GM12892 (cell line): ENCODE data around the gene AANAT. TPM values are rescaled to one million over a fixed set of nuclear protein-coding genes. Genes with fewer than 3 reads are reported as not detected.

Experiments
- DNase-seq: peaks from one replicate; pipeline ENCODE4 v3.0.0; 2011; ENCODE audit not compliant: insufficient read length
- FAIRE-seq: peaks from 2 replicates; lab custom pipeline; 2011; peaks lifted over from hg19 to GRCh38; lab: Jason Lieb, UNC
- POLR2A ChIP-seq: IDR thresholded peaks from 2 replicates; pipeline ENCODE4 v1.6.1; 2011; ENCODE audit warnings: low read depth, low read length, control low read depth
- POLR2AphosphoS5 ChIP-seq: IDR thresholded peaks from 2 replicates; pipeline ENCODE4 v1.6.1; 2011; ENCODE audit warnings: low read depth, low read length, control low read depth
- TAF1 ChIP-seq: IDR thresholded peaks from 2 replicates; pipeline ENCODE4 v1.6.1; 2011; ENCODE audit warnings: low read depth, mild to moderate bottlenecking, control low read depth, low read length, borderline replicate concordance
- polyA plus RNA-seq: library from polyadenylated mRNA; unstranded; fragments of >200 nt; gene quantifications from one replicate; pipeline ENCODE4 v1.2.1, GENCODE V29; 2012; ENCODE audit warnings: missing spikeins, inconsistent platforms; ENCODE audit not compliant: missing spikeins

The AANAT gene
- polyA plus RNA-seq: 0.34 TPM

DNA sequence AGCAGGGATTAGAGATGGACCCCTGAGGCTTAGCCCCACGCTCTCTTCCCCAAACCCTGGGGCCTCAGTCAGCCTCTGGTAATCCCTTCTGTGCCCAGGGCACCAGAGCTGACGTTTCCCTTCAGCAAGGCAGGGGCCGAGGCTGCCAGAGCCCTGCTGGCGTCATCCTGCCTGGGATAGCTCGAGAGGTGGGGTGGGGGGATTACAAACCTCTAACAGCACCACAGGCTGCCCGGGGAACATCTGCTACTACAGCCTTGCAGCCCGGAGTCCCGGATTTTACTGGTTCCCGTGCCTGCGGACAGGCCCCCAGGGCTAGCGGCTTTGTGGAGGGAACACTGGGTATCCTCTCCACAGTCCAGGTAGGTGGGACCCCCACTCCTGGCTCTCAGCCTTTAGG is at the start of gene AANAT:
TSS of gene AANAT (plus strand) at position 238 of the 400 bp plus-strand sequence. CDS start 1,144 bp downstream, outside the sequence.
- no peak for DNase-seq
- TF ChIP-seq TAF1: no peak
- no peak for TF ChIP-seq POLR2AphosphoS5
- no peak for TF ChIP-seq POLR2A
- no peak for FAIRE-seq

DNA sequence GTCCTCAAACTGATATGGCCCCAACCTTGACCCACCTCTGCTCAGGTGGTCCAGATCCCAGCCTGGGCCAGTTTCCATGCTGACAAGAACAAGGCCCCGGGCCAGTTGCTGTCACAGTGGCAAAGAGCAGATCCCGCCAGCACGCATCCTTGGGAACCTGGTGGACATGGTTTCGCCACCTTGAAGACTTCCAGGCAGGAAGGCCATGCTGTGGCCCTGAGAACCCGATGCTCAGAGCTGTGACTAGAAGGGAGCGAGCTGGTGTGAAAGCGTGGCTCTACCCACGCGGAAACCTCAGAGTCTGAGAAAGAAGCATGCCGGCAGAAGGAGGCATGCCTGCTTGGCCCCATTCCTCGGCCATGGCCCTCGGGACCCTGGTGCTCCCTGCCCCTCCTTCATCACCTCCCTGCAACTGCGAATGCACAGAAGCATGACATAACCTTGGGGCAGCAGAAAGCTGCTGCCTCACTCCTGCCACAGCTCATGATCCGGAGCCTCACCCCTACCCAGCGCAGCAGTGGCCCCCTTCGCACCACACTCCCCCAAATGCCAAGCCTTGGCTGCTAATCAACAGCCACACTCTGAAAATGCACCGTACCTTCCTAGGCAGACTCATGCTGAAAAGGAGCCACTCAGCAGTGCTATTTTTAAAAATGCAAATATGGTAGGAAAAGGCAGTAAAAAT is 47.7 kb upstream of the AANAT start:
- DNase-seq: no peak
- FAIRE-seq: no peak
- TF ChIP-seq TAF1: no peak
- TF ChIP-seq POLR2AphosphoS5: no peak
- TF ChIP-seq POLR2A: no peak

DNA sequence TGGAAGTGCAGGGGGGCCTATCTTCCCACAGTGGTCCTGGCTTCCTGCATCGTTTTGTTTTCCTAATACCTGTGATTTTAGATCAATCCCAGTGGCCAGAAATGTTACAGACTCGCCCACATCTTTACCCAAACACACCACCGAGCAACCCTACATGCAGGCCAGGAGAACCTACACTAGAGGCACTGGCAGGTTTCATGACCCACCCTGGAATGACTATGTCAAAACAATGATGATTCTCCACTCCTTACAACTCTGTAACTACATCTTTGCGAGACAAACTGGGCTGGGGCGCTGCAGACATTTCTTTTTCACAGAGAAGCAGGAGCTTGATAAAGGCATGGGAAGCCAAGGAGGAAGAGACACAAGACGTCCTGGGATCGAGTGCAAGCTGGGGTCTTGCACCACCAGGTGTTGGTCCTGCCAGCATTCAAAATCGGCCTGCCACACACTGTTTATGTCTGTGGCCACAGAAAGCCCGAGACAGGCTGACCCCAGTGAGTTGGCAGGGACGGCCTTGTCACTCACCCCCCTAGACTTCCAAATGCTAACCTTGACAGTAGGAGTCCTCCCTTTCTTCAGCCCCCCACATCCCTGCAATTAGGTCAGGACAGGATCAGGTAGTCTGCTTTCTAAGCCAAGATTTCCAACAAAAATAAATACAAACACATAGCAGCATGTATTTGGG is 46.9 kb upstream of the AANAT start:
- FAIRE-seq (peak; percentile 66), DNase-seq (no peak)
- TF ChIP-seq POLR2A (no peak), TAF1 (no peak), POLR2AphosphoS5 (no peak)

DNA sequence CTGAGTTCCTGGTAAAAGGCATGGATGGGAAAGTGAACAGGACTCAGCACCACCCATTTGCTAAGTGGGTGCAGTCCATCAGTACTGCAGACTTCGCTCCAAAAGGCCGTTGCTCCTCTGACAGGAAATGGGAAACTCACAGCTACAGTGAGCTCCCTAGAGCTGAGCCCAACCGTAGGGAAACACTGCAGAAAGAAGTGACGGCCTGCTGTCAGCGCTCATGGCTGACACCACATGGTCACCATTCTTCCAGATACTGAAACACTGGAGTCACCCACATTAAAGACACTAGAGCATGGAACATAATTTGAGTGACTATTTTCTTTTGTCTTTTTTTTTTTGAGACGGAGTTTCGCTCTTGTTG is 46.4 kb upstream of the AANAT start:
- FAIRE-seq (no peak), DNase-seq (no peak)
- TF ChIP-seq POLR2A (no peak), TAF1 (no peak), POLR2AphosphoS5 (no peak)

DNA sequence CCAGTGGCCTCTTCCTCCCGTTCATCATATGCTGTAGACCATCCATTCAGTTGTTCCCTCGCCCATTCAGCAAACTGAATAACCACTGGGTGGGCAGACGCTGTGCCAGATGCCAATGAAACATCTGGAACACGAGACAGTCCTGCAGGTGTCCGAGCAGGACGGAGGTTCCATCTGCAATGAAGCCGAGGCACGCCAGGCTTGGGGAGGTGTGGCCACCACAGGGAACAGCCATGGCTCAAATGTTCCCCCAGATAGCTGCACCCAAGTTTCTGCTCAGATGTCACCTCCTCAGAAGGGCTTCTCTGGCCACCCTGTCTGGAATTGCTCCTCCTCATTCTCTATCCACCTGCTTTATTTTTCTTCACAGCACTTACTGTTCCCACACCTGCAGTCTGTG is 45.0 kb upstream of the AANAT start:
- no peak for TF ChIP-seq TAF1
- no peak for TF ChIP-seq POLR2A
- TF ChIP-seq POLR2AphosphoS5: no peak
- no peak for FAIRE-seq
- no peak for DNase-seq

DNA sequence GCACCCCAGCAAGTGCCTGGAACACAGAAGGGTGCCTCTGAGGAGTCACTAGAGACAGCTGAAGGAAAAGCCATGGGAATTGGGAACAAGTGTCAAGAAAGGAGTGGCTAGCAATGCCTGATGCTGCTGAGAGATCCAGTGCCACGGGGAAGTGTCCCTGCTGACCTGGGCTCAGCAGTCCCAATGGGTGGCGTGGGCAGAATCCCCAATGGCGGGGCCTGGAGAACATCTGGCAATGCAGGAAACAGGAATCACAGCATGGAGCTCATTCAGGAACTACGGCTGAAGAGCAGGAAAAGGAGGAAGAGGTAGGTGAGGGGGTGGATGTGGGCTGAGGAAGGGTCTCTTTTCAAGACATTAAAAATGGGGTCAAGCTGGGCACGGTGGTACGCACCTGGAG is 44.5 kb upstream of the AANAT start:
- TF ChIP-seq TAF1: no peak
- TF ChIP-seq POLR2A: no peak
- no peak for TF ChIP-seq POLR2AphosphoS5
- no peak for FAIRE-seq
- no peak for DNase-seq

DNA sequence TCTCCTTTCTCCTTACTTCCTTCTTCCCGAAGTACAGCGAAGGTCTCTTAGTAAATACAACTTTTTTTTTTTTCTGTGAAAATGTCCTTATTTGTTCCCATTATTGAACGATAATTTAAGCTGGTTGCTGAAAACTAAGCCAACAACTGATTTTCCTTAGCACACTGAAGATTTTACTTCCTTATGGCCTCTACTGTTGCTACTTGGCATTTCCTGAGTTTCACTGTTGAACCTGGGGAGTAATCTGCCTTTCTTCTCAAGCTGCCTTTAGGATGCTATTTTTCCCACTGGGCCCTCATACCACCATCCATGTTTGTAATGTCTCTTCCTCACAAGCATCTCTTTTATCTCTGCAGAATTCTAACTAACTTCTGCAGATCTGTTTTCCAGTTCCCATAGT is 40.5 kb upstream of the AANAT start:
- no peak for FAIRE-seq
- no peak for TF ChIP-seq POLR2A
- TF ChIP-seq TAF1: no peak
- TF ChIP-seq POLR2AphosphoS5: no peak

DNA sequence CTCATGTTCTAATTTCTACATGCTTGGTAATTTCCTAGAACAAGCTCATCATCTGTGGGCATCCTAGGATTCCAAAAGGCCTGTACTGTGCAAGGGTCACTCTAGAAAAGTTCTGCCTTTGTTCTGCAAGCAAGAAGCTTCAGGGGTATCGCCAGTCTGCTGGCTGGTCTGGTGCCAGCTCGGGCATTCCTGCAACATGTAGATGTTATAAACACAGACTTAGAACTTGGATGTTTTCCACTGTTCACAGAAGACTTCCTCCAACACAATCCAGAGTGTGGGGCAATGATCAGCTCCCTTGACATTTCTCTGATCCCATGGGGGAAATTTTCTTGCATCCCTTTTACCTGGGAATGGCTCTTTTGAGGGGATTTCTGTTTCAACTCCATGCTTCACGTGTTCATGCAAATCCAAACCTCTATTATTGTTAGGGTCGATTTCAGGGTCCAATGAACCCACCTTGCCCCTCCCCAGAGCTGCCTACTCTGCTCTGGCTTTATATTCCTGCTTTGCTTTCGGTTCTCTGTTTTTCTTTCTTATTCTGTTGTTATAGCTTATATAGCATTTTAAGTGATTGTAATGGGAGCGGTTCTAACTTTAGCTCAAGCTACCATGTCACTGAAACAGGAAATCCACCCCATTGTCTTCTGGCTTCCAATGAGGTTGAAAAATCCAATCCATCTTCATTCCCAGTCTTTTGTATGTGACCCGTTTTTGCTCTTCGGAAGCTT is 39.7 kb upstream of the AANAT start:
- no peak for FAIRE-seq
- TF ChIP-seq POLR2A (no peak), TAF1 (no peak), POLR2AphosphoS5 (no peak)
- no peak for DNase-seq

More for the DNA sequence above, 40.5 kb upstream of the AANAT start:
- DNase-seq: no peak

DNA sequence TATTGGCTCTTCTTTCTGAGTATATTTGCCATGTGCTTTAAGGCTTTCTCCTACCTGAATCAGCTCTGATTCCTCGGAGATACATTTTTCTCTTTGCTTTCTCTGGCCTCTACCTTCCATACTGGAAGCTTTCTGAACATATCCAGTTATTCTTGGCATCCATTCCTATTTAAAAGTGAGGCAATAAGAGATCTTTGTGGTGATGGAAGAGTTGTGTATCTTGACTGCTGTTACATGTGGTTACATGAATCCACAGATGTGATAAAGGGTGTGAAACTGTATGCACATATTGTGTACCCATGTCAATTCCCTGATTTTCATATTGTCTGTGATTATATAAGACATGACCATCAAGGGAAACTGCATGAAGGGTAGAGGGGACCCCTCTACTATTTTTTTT is 38.9 kb upstream of the AANAT start:
- DNase-seq: no peak
- no peak for FAIRE-seq
- TF ChIP-seq TAF1: no peak
- TF ChIP-seq POLR2A: no peak
- TF ChIP-seq POLR2AphosphoS5: no peak

DNA sequence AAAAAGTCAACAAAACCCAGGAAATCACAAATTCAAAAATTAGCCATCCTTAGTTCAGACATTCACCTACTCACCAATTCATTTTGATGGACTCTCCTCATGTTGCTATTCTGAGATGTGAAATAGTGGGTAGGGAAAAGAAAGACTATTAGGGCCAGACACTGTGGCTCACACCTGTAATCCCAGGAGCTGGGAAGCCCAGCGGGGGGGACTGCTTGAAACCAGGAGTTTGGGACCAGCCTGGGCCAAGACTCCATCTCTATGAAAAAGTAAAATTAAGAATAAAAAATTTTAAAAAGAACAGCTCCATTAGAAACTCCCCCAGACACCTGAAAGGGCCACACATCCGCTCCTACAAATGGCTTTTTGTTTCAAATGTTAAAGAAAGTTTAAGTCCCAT is 35.9 kb upstream of the AANAT start:
- TF ChIP-seq POLR2AphosphoS5 (no peak), POLR2A (no peak), TAF1 (no peak)
- DNase-seq: no peak
- FAIRE-seq: no peak

DNA sequence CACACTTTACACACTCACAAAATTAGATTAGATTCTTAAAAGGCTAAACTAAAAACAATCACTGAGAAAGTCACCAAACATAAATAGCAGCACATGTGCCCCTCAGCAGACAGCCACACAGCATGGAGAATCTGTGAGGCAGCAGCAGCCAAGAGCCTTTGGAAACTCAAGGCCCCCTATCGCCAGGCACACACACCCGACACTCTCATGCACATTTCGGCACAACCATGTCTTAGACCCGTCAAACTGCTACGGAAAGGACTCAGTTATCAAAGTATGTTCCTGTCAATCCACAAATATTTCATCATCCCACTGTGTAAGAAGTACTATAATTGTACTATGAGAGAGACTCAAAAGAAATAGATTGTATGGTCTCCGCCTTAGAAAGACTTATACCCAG is 35.4 kb upstream of the AANAT start:
- FAIRE-seq (no peak), DNase-seq (no peak)
- no peak for TF ChIP-seq POLR2A
- TF ChIP-seq TAF1: no peak
- TF ChIP-seq POLR2AphosphoS5: no peak

DNA sequence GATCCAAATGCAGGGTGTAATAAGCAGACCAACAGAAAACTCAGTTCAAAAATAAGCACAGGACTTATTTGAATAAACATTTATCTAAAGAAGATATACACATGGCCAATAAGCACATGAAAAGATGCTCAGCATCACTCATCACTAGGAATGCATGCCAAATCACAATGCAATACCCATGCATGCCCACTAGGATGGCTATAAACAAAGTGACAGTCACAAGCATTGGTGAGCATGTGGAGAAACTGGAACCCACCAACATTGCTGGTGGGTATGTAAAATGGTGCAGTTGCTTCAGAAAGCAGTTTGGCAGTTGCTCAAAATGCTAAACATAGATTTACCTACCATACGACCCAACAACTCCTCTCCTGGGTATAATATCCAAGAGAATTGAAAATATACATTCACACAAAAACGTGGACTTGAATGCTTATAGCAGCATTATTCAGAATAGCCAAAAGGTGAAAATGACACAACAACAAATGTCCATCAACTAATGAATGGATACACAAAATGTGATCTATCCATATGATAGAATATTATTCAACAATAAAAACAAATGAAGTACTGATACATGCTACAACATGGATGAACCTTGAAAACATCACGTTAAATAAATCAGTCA is 34.6 kb upstream of the AANAT start:
- DNase-seq (no peak), FAIRE-seq (peak; percentile 57)
- TF ChIP-seq TAF1 (no peak), POLR2A (no peak), POLR2AphosphoS5 (no peak)
